ENCODE results near the gene PDE5A.

PDE5A gene

DNA sequence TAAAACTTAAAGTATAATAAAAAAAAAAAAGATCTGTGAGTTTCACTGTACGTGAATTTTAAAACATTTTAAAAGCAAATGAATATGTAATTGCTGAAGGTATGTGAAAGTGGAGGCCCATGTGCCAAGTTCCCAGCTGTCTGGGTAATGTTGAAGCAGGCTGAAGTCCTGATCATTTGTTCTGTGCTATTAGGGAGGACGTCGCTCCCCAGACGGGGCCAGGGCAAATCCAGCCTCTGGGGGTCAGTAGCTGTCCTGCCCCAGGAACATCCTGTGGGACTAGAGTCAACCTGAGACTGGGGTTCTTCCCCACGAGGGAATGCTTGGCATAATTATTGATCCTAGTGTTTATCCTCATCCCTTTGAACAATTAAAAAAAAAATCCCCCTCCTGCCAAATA lies 48.8 kb downstream of the PDE5A start:
- no peak for DNase-seq

DNA sequence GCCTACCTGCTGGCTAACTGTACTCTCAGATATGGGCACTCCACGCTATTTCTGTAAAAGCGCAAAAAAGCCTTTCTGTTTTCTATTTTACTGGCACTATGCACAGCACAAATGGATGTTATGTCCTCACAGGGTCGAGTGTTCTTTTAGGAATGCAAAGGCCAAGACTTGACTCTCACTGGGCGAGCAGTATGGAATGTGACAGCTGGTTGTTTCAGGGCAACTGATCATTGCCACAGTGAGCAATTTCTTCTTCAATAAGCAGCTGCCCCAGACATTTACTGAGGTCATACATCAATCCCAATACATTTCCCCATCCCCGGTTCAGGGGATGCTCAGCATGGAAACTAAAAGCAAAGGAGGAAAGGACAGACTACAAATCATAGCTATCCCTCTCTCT lies 58.2 kb downstream of the PDE5A start:
- DNase-seq, result no peak

- no peak for DNase-seq
Observed at GRCh38 chr4:119564106-119564505, 64.5 kb downstream of the PDE5A start.

GRCh38 chr4:119559044-119559647 lies 69.5 kb downstream of the PDE5A start:
- peak; percentile 0 to 9 for DNase-seq

DNA sequence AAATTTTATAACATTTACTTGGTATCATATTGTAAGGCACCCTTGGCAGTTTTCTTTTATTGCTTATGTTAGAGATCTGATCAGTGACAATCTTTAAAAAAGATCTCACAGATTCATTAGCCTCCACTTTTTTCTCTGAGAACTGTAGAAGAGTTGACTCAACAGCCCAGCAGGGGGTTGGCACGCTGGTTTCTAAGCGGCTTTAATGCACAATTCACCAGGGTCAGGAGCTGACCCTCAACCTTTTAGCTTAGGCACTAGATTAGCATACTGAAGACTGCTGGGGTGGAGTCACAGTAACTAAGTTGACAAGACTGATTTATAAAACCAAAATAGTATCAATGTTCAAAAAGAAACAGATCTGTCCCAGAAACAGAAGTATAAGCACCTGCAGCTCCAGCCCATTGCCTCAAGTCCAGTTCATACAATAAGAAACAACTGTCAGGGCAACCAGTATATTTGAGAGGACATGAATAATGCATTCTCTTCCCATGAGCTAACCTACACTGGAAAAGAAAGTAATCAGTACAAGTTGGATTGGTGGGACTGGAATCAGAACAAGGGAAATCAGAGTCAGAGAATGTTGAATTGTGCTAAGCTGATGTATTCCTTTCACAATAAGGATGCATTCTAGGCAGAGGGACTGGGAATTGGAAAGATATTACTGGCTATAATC lies 77.6 kb downstream of the PDE5A start:
- DNase-seq, result no peak

- no peak for DNase-seq
Observed at GRCh38 chr4:119549639-119550038, 79.0 kb downstream of the PDE5A start.

- DNase-seq, result no peak
Observed at GRCh38 chr4:119543779-119544178, 84.8 kb downstream of the PDE5A start.

DNA sequence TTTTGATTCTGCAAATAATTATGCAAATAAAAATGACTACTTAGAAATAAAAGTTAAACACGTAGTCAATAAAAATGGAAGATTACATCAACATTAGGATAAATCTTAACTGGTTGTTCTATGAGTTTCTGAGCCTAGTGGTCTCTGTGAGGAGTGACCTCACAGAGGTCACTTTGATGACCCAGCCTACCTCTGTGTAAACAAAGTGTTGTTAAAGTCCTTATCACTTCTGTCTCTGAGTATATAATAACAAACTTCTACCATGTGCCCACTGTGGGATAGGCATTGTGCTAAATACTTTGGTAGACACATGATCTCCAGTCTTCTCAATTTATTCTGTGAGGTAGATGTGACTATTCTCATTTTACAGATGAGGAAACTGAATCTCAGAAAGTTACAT lies 85.4 kb downstream of the PDE5A start:
- DNase-seq, result no peak

GRCh38 chr4:119540249-119540648 lies 88.4 kb downstream of the PDE5A start:
- DNase-seq, result no peak

- DNase-seq, result no peak
Observed at GRCh38 chr4:119537586-119537985, 91.0 kb downstream of the PDE5A start.

GRCh38 chr4:119536572-119537528 lies 91.8 kb downstream of the PDE5A start:
- DNase-seq, result no peak

DNA sequence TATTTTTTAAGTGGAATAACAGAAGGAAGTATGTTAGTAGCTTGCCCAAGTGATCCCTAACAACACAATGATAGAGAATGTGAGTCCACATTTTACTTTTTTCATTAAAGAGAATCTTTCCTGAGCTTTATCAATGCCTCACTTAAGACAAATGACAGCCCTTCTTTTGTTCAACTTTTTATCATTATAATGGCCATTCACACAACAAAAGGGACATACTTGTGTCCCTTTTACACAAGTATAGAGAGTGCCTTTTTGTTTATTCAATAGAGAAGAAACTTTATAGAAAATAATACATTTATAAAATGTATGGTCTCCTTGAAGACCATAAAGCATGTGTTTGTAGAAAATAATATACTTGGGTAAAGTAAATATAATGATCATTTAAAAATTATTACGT lies 96.3 kb downstream of the PDE5A start:
- DNase-seq, result no peak

DNA sequence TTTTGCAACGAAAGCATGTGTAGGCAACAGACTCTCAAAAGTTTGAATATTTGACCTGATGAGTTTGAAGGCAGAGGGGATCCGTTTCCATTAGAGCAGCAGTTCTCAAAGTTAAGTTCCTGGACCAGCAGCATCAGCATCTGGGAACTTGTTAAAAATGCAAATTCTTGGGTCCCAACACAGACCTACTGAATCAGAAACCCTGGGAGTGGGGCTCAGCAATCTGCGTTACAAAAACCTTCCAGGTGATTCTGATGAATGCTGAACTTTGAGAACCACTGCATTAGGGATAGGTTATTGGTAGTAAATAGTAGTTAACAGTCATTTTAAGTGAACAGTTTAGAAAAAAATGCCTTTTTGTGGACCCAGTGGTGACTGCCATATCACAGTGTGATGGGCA lies 98.8 kb downstream of the PDE5A start:
- DNase-seq, result no peak

GRCh38 chr4:119526786-119527550 lies 101.6 kb downstream of the PDE5A start:
- no peak for DNase-seq

DNA sequence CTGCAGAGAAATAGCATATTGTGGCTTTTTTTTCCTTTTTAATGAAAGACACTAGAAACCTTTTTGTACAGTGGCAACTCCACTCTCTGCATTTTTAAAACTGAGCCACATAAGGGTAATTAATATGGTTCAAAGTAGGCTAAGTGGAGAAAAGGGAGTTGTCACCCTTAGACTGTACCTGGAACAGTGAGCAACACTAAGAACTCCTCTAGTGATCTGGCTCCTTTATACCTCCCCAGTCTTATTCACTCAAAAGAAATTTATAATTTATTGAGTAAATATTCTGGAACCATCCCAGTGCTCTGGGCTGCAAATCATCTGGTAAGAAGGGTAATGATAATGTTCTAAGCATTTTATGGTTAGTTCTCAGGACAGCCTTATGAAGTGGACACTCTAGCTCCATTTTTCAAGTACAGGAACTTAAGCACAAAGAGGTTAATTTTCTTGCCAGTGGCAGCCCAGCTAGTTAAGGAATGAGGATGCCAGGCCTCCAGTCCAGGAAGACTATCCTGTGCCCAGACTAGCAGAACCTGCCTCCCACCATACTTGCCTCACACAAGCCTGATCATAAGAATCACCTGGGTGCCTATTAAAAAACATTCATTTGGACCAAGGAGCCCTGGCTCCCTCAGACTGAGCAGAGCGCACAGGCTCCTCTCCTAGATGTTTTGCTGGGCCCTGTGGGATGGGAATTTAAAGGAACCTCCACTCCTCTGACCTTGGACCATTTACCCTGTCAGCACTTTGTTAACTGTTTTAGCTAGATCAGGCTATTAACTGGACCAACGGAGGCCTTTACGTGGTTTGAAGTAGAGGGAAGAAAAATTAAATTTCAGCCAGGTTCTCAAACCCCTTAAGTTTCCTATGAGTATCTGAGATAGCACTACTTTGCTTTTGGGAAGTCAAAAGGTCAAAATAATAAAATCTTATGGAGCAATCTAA lies 102.6 kb downstream of the PDE5A start:
- no peak for DNase-seq

GRCh38 chr4:119525005-119525749 lies 103.4 kb downstream of the PDE5A start:
- no peak for DNase-seq

- no peak for DNase-seq
Observed at GRCh38 chr4:119523399-119523798, 105.2 kb downstream of the PDE5A start.

GRCh38 chr4:119521268-119521667 lies 107.3 kb downstream of the PDE5A start:
- DNase-seq, result no peak

DNA sequence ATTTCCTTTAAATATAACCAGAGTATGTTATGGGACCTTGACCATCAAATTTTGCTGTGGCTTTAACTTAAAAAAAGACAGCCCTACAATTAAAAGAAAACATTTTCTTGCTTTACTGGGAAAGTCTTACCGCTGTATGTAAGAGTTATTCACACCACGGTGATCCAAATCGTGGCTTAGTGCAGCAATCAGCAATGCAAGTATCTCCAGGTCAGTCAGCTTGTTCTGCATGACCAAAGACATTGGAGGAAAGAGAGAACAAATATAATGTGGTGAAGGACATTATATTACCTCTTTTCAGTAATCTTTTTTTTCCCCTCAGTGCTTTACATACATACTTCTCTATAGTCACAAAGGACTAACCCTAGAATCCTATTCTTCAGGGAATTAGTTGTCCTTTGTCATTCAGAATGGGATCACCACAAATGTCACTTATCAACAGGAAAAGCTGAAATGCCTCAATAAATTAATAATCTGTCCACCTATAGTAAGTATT lies 109.6 kb downstream of the PDE5A start:
- DNase-seq, result no peak

- DNase-seq, result no peak
Observed at GRCh38 chr4:119518230-119518892, 110.2 kb downstream of the PDE5A start.

All from NCI-H2081 (cell line).